ENCODE results near the gene PPP1R12B.

DNA sequence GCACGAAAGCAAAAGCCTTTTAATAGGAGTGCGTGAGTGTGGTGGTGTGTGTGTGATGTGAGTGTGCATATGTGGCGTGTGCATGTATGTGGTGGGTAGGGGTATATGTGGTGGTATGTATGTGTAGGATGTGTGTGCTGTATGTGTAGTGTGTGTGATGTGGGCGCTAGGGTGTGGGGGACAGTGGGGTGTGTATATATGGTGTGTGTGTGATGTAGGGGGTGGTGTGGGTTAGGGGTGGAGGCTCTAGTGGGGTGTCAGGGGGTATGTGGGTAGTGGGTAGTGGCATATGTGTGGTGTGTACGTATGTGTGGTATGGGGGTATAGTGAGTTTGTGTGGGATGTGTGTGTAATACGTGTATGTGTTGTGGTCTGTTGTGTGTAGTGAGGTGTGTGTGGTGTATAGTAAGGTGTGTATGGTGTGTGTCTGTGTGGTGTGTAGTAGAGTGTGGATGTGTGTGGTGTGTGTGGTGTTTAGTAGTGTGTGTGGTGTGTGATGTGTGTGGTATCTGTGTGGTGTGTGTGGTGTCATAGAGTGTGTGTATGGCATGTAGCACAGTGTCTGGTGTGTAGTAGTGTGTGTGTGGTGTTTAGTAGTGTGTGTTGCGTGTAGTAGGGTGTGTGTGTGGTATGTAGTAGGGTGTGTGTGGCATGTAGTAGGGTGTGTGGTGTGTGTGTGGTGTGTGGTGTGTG, 275.7 kb downstream of the PPP1R12B start:
- TF ChIP-seq, protein P1, sequence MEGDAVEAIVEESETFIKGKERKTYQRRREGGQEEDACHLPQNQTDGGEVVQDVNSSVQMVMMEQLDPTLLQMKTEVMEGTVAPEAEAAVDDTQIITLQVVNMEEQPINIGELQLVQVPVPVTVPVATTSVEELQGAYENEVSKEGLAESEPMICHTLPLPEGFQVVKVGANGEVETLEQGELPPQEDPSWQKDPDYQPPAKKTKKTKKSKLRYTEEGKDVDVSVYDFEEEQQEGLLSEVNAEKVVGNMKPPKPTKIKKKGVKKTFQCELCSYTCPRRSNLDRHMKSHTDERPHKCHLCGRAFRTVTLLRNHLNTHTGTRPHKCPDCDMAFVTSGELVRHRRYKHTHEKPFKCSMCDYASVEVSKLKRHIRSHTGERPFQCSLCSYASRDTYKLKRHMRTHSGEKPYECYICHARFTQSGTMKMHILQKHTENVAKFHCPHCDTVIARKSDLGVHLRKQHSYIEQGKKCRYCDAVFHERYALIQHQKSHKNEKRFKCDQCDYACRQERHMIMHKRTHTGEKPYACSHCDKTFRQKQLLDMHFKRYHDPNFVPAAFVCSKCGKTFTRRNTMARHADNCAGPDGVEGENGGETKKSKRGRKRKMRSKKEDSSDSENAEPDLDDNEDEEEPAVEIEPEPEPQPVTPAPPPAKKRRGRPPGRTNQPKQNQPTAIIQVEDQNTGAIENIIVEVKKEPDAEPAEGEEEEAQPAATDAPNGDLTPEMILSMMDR (IDR thresholded peaks at IDR 0.05) = no peak
- TF ChIP-seq POLR2AphosphoS5 (IDR thresholded peaks at IDR 0.05; ENCODE audit: low read depth, low read length) (no peak), TCF7L2 (IDR thresholded peaks at IDR 0.05; ENCODE audit: low read depth, low read length) (no peak)
- TF ChIP-seq, protein P2, sequence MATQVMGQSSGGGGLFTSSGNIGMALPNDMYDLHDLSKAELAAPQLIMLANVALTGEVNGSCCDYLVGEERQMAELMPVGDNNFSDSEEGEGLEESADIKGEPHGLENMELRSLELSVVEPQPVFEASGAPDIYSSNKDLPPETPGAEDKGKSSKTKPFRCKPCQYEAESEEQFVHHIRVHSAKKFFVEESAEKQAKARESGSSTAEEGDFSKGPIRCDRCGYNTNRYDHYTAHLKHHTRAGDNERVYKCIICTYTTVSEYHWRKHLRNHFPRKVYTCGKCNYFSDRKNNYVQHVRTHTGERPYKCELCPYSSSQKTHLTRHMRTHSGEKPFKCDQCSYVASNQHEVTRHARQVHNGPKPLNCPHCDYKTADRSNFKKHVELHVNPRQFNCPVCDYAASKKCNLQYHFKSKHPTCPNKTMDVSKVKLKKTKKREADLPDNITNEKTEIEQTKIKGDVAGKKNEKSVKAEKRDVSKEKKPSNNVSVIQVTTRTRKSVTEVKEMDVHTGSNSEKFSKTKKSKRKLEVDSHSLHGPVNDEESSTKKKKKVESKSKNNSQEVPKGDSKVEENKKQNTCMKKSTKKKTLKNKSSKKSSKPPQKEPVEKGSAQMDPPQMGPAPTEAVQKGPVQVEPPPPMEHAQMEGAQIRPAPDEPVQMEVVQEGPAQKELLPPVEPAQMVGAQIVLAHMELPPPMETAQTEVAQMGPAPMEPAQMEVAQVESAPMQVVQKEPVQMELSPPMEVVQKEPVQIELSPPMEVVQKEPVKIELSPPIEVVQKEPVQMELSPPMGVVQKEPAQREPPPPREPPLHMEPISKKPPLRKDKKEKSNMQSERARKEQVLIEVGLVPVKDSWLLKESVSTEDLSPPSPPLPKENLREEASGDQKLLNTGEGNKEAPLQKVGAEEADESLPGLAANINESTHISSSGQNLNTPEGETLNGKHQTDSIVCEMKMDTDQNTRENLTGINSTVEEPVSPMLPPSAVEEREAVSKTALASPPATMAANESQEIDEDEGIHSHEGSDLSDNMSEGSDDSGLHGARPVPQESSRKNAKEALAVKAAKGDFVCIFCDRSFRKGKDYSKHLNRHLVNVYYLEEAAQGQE (IDR thresholded peaks at IDR 0.05; ENCODE audit: insufficient read depth in 1 of 2, low read depth in 2 of 2, low read length in 1 of 2) = no peak

Data from Panc1 (cell line).